ENCODE measurements around the gene RBM26.
"Not testable (repeated sequence)": the region's sequence is repeated elsewhere in the genome, so short reads cannot be mapped to it uniquely, and the experiment has no call there.

The RBM26 gene

GRCh38 chr13:79361299-79361698 is 44.8 kb downstream of the RBM26 start:
- Histone ChIP-seq H3K4me3 (ENCODE audit: low read depth, low read length) (no peak overlapping the region), H3K36me3 (peaks cover 82% of the 10 kb centered on the region), H3K9me3 (no peaks in the 10 kb centered on the region), H3K4me1 (no peaks in the 10 kb centered on the region), H3K27me3 (no peaks in the 10 kb centered on the region)
- TF ChIP-seq CTCF (IDR thresholded peaks at IDR 0.05; ENCODE audit: low read depth, low read length), result no peak
- DNase-seq, result no peak

GRCh38 chr13:79360095-79360494 is 46.0 kb downstream of the RBM26 start:
- H3K27me3 ChIP-seq, result no peaks in the 10 kb centered on the region
- H3K4me3 ChIP-seq (ENCODE audit: low read depth, low read length), result no peak overlapping the region
- no peak for TF ChIP-seq CTCF (IDR thresholded peaks at IDR 0.05; ENCODE audit: low read depth, low read length)
- DNase-seq, result no peak
- H3K9me3 ChIP-seq, result no peaks in the 10 kb centered on the region
- H3K4me1 ChIP-seq, result no peaks in the 10 kb centered on the region
- peaks cover 81% of the 10 kb centered on the region for H3K36me3 ChIP-seq

GRCh38 chr13:79359064-79359463 is 47.0 kb downstream of the RBM26 start:
- no peak for TF ChIP-seq CTCF (IDR thresholded peaks at IDR 0.05; ENCODE audit: low read depth, low read length)
- Histone ChIP-seq H3K4me3 (ENCODE audit: low read depth, low read length) (no peak overlapping the region), H3K27me3 (no peaks in the 10 kb centered on the region), H3K9me3 (no peaks in the 10 kb centered on the region), H3K4me1 (no peaks in the 10 kb centered on the region), H3K36me3 (peaks cover 82% of the 10 kb centered on the region)
- DNase-seq, result no peak

GRCh38 chr13:79354285-79354684 is 51.8 kb downstream of the RBM26 start:
- TF ChIP-seq CTCF (IDR thresholded peaks at IDR 0.05; ENCODE audit: low read depth, low read length), result no peak
- no peaks in the 10 kb centered on the region for H3K4me1 ChIP-seq
- no peaks in the 10 kb centered on the region for H3K9me3 ChIP-seq
- H3K36me3 ChIP-seq, result peaks cover 70% of the 10 kb centered on the region
- no peak for DNase-seq
- no peaks in the 10 kb centered on the region for H3K27me3 ChIP-seq
- no peak overlapping the region for H3K4me3 ChIP-seq (ENCODE audit: low read depth, low read length)

- H3K27me3 ChIP-seq, result no peaks in the 10 kb centered on the region
- DNase-seq, result no peak
- no peaks in the 10 kb centered on the region for H3K4me1 ChIP-seq
- peaks cover 65% of the 10 kb centered on the region for H3K36me3 ChIP-seq
- H3K4me3 ChIP-seq (ENCODE audit: low read depth, low read length), result no peak overlapping the region
- H3K9me3 ChIP-seq, result no peaks in the 10 kb centered on the region
- no peak for TF ChIP-seq CTCF (IDR thresholded peaks at IDR 0.05; ENCODE audit: low read depth, low read length)
These were observed 52.4 kb downstream of the RBM26 start for GRCh38 chr13:79353693-79354092.

- H3K36me3 ChIP-seq, result peaks cover 49% of the 10 kb centered on the region
These were observed 53.9 kb downstream of the RBM26 start for GRCh38 chr13:79352107-79352506.

GRCh38 chr13:79349608-79350007 is 56.4 kb downstream of the RBM26 start:
- H3K4me3 ChIP-seq (ENCODE audit: low read depth, low read length); H3K4me1 ChIP-seq; H3K27me3 ChIP-seq; DNase-seq; H3K9me3 ChIP-seq: not testable (repeated sequence)
- peaks cover 33% of the 10 kb centered on the region for H3K36me3 ChIP-seq

More at GRCh38 chr13:79352107-79352506, 53.9 kb downstream of the RBM26 start:
- Histone ChIP-seq H3K4me3 (ENCODE audit: low read depth, low read length) (no peak overlapping the region), H3K4me1 (no peaks in the 10 kb centered on the region), H3K27me3 (no peaks in the 10 kb centered on the region), H3K9me3 (no peaks in the 10 kb centered on the region)
- DNase-seq, result no peak
- TF ChIP-seq CTCF (IDR thresholded peaks at IDR 0.05; ENCODE audit: low read depth, low read length), result no peak

Measured in BE2C (cell line).